C4-2B (cell line): ENCODE data around the gene BICDL1.

Experiments
- H3K27ac ChIP-seq: fragments of 450-650 bp; 2 replicates; pipeline ENCODE4 v1.5.1; 2017
- ZFX ChIP-seq: fragments of 450-650 bp; IDR thresholded peaks from 2 replicates; pipeline ENCODE4 v1.6.1; 2017
- TF ChIP-seq, protein P1 (sequence below): fragments of 450-650 bp; conservative IDR thresholded peaks from 2 replicates; pipeline ENCODE4 v1.5.1; 2017; ENCODE audit warnings: mild to moderate bottlenecking

The BICDL1 gene

DNA sequence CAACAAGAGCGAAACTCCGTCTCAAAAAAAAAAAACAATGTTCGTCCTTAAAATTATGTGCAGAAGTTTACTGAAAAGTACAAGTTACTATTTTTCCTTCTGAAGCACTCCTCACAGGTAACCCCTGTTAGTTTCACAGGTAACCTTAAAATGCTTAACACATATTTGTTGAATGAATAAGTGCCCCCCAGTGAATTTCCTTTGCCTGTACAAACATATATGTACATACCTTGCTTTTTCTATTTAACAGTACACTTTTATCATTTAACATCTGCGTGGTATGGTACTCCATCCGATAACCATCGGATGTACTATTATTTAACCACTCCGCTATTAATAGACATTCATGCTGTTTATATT is 128.9 kb downstream of the BICDL1 start:
- no peak for TF ChIP-seq ZFX
- TF ChIP-seq, protein P1, sequence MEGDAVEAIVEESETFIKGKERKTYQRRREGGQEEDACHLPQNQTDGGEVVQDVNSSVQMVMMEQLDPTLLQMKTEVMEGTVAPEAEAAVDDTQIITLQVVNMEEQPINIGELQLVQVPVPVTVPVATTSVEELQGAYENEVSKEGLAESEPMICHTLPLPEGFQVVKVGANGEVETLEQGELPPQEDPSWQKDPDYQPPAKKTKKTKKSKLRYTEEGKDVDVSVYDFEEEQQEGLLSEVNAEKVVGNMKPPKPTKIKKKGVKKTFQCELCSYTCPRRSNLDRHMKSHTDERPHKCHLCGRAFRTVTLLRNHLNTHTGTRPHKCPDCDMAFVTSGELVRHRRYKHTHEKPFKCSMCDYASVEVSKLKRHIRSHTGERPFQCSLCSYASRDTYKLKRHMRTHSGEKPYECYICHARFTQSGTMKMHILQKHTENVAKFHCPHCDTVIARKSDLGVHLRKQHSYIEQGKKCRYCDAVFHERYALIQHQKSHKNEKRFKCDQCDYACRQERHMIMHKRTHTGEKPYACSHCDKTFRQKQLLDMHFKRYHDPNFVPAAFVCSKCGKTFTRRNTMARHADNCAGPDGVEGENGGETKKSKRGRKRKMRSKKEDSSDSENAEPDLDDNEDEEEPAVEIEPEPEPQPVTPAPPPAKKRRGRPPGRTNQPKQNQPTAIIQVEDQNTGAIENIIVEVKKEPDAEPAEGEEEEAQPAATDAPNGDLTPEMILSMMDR = no peak
- H3K27ac ChIP-seq = peak overlapping the region; percentile 92

DNA sequence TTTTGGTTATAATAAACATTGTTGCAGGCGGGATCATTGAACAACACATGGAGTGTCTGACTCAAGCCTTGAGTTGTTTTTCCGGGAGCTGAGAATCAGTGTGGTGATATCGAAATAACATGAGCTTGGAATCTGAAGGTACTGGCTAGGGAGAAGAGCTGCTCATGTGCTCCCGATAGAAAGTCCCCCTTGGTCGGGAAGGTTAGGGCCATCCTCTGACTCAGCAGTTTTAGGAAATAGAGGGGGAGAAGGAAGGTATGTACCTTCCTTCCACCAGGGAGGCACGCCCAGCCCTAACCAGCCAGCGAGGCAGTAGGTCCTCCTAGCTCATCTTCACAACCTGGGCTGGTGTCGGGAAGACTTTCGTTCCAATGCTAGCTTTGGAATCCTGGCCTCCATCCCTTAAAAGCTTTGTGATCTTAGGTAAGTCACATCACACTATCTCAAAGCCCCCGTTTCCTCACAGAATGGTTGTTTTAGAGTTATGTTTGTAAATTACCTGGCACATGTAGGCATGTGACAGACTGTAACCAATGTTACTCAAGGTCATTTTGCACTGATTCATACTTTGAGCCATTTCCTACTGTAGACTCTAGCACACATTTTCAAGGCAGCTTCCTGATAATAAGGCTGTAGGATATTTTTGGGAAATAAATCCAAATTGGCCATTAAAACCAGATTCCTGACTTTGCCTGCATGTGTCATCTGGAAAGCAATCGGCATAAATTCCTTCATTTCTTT is 129.5 kb downstream of the BICDL1 start:
- H3K27ac ChIP-seq = peak overlapping the region; percentile 92
- TF ChIP-seq ZFX = no peak
- TF ChIP-seq, protein P1 = no peak

DNA sequence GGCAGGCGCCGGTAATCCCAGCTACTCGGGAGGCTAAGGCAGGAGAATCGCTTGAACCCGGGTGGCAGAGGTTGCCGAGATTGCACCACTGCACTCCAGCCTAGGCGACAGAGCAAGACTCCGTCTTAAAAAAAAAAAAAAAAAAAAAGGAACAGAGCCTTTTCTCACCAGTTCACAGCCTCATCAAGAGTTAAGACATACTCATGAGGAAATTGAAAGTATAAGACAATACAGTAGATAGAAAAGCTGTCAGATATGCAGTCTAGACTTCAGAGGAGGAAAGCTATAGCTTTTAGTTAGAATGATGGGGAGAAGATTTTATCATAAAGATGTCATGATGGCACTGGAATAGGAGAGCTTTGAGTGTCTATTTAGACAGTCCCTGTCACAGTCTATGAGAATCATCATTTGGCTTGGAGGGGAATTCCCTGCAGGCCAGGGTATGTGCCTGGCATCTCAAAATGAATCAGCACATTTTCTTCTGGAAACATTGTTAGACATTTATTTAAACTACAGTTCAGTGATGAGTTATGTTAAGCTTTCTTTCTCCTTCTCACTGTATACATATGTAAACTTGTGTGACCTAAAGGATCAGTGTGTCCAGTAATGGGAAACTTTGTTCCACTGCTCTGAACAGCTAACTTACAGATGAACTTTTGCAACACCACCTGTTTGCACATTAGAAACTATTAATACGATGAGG is 130.4 kb downstream of the BICDL1 start:
- no peak for TF ChIP-seq ZFX
- TF ChIP-seq, protein P1 = no peak
- peak overlapping the region; percentile 92; the same call in 1 of the 2 replicates for H3K27ac ChIP-seq

DNA sequence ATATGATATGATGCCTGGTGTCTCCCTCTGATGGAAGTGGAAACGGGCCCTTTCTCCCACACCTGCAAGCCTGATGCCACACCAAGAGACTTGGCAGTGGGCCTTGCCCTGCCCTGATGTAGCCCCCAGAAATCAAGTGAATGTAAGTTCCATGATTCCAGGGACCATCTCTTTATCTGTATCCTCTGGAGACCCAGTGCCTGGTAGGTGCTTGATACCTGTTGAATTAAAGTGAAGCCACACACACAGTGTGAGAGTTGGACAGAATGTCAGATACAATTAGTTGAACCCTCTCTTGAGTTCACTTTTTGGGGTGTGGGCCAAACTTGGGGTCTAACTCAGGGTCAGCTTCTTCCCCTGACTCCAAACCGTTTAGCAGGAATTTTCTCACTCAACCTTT is 132.3 kb downstream of the BICDL1 start:
- no peak overlapping the region for H3K27ac ChIP-seq
- no peak for TF ChIP-seq ZFX
- TF ChIP-seq, protein P1 = no peak

DNA sequence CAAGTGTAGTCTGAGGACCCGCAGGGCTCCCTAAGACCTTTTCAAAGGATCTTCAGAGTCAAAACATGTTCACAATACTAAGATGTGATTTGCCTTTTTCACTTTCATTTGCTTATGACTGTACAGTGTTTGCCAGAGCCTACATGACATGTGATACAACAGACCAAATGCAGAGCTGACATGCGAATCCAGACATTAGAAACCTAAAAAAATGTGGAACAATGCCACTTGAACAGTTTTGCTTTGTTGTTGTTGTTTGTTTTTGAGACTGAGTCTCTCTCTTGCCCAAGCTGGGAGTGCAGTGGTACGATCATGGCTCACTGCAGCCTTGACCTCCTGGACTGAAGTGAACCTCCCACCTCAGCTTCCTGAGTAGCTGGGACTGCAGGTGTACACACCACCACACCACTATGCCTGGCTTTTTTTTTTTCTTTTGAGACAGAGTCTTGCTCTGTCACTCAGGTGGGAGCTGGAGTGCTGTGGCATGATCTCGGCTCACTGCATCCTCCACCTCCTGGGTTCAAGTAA is 132.8 kb downstream of the BICDL1 start:
- no peak for TF ChIP-seq ZFX
- TF ChIP-seq, protein P1 = no peak
- no peak overlapping the region for H3K27ac ChIP-seq

DNA sequence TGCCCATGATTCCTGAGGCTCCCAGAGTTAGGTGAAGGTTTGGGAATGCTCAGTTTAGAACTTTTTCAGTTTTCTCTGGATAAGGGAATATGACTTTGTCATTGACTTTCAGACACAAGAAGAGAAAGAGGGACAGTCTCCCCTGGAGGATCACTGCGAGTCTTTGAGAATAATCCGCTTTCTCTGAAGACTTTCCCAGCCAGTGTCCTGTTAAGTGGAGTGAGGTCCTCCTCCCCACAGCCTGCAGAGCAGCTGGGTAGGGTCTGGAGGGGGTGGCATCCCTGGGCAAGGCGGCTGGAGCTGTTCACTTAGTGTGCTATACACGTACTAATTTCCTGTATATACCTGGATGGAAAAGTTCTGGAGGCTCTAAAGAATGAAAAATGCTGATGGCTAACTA is 136.0 kb downstream of the BICDL1 start:
- H3K27ac ChIP-seq = no peak overlapping the region
- no peak for TF ChIP-seq ZFX
- TF ChIP-seq, protein P1 = no peak
